ENCODE measurements around the gene F2R.
"Not testable (repeated sequence)": the region's sequence is repeated elsewhere in the genome, so short reads cannot be mapped to it uniquely, and the experiment has no call there.

The F2R gene

DNA sequence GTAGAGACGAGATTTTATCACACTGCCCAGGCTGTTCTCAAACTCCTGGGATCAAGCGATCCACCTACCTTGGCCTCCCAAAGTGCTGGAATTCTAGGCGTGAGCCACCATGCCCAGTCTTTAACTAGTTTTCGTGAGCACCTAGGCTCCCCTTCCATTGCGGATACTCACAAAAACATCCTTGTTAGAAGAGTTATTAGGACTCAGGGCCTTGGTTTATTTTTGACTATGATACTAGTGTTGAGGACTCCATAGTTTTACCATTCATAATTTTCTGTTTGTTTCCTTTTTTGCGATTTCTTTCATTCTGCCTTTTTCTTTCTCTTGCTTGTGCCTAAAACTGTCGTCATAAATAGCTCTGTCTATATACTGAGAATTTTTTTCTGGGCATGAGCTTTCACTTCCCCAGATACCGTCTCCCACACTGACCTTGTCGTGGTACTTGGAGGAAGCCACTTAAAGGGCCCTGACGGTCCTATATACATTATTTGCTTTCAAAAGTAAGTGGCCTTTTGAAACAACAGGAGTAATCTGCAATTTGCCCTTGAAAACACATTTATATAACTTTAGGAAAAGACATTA lies 5.2 kb downstream of the F2R start:
- no peak for DNase-seq

DNA sequence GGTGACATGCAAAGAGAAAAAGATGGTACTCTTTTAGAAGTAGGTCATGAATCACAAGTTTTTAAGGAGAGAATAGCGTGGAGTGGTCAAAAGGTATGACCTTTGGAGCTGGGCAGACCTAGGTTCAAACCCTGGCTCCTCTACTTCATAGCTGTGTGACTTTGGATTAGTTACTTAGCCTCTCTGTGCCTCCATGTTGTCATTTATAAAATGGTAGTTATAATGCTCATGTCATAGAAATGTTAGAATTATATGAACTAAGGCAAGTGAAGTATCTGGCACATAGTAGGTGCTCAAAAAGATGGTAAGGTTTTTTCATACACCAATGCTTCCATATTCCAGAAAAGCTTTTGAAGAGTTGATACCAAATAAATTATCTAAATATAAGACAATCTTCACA lies 7.3 kb downstream of the F2R start:
- no peak for DNase-seq

DNA sequence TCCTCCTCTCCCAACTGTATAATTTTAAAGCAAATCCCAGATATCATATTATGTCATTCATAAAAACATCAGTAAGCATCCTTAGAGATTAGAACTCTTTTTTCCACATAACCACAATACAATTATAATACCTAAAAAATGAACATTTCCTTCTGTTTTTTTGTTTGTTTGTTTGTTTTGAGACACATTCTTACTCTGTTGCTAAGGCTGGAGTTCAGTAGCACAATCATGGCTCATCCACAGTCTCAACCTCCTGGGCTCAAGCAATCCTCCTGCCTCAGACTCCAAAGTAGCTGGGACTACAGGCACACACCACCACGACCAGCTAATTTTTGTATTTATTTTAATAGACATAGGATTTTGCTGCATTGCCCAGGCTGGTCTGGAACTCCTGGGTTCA lies 8.0 kb downstream of the F2R start:
- DNase-seq: no peak

DNA sequence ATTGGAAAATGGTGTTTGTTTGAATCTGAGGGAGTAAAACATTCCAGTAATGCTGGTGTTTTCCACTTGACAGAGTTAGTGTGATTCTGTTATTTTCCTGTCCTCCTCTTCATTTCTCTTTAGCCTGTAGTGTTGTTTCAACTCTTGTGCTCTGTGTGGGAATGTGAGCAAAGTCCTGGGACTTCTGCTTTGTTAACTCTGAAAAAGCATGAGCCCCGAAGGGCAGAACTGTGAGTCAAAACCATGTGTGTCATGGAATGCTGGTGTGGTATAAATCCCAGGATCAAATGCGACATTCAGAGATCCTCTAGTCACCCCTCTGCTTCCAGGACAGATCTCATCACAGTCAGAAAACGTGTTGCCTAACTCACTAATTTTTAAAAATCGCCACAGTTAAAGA lies 8.9 kb downstream of the F2R start:
- peak; percentile 88 for DNase-seq

DNA sequence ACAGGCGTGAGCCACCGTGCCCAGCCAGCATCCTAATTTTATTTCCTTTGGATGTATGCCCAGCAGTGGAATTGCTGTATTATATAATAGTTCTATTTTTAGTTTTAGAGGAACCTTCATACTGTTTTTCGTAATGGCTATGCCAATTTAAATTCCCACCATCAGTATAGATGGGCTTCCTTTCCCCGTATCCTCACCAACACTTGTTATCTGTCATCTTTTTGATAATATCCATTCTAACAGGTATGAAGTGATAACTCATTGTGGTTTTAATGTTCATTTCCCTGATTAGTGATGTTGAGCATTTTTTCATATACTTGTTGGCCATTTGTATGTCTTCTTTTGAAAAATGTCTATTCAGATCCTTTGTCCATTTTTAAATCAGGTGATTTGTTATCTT lies 13.0 kb downstream of the F2R start:
- no peak for DNase-seq

DNA sequence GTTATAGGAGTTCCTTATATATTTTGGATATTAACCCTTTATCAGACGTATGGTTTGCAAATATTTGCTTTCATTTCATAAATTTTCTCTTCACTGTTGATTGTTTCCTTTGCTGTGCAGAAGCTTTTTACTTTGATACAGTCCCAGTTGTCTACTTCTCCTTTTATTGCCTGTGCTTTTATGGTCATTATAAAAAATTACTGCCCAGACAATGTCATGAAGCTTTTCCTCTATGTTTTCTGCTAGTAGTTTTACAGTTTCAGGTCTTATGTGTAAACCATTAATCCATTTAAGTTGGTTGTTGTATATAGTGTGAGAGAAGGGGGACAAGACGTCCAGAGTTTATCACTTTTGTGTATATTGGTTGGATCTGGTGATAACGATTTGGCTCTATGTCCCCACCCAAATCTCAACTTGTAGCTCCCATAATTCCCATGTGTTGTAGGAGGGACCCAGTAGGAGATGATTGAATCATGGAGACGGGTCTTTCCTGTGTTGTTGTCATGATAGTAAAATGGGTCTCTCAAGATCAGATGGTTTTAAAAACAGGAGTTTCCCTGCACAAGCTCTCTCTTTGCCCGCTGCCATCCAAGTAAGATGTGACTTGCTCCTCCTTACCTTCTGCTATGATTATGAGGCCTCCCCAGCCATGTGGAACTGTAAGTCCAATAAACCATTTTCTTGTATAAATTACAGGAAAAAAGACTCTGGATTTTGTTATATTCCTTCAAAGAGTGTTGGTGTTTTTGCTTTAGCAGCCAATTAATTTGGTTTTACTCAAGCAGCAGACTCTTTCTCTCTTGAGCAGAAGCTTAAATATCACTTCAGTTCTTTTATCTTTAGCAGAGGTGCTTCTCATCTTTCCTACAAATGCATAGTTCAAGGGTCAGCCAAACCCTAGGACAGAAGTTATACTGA lies 13.7 kb downstream of the F2R start:
- no peak for DNase-seq

DNA sequence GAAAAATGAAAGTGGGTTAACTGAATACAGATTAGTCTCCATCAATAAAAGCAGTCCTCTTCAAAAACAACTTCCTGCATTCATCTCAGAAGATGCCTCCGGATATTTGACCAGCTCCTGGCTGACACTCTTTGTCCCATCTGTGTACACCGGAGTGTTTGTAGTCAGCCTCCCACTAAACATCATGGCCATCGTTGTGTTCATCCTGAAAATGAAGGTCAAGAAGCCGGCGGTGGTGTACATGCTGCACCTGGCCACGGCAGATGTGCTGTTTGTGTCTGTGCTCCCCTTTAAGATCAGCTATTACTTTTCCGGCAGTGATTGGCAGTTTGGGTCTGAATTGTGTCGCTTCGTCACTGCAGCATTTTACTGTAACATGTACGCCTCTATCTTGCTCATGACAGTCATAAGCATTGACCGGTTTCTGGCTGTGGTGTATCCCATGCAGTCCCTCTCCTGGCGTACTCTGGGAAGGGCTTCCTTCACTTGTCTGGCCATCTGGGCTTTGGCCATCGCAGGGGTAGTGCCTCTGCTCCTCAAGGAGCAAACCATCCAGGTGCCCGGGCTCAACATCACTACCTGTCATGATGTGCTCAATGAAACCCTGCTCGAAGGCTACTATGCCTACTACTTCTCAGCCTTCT lies 16.6 kb downstream of the F2R start:
- no peak for DNase-seq

DNA sequence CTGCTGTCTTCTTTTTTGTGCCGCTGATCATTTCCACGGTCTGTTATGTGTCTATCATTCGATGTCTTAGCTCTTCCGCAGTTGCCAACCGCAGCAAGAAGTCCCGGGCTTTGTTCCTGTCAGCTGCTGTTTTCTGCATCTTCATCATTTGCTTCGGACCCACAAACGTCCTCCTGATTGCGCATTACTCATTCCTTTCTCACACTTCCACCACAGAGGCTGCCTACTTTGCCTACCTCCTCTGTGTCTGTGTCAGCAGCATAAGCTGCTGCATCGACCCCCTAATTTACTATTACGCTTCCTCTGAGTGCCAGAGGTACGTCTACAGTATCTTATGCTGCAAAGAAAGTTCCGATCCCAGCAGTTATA lies 17.1 kb downstream of the F2R start:
- DNase-seq: no peak

DNA sequence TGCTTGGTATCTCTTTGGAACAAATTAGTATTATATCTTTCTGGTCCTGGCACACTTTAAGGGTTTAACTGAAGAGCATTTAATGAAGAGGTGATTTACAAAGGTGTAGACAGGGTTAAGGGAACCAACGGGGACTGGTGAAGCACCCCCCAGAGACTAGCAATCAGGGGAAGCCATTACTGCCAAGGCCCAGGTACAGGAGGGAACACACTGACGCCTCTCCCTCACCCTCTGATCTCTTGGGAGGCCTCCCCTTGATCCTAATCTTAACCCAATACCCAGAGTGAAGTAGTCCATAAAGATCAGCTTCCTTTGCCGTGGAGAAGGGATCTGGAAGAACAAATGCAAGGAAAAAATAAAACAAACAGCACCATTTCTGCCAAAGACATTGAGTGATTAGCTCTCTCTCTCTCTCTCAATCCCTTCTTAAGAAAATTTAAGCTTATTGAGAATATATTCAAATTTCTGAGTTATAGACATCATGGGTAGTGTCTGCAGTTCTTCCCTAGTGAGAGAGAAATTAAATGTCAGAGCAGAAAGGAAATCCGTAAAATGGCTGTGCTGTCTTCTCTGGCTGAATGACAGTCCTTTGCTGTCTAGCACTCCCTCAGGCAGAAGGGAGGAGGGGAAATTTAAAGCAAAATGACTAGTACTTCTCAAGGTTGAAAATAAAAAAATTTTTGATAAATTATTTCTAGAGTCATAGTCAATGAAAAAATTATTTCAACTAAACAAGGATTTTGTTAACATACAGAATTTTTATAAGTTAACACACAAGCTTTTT lies 20.0 kb downstream of the F2R start:
- no peak for DNase-seq

DNA sequence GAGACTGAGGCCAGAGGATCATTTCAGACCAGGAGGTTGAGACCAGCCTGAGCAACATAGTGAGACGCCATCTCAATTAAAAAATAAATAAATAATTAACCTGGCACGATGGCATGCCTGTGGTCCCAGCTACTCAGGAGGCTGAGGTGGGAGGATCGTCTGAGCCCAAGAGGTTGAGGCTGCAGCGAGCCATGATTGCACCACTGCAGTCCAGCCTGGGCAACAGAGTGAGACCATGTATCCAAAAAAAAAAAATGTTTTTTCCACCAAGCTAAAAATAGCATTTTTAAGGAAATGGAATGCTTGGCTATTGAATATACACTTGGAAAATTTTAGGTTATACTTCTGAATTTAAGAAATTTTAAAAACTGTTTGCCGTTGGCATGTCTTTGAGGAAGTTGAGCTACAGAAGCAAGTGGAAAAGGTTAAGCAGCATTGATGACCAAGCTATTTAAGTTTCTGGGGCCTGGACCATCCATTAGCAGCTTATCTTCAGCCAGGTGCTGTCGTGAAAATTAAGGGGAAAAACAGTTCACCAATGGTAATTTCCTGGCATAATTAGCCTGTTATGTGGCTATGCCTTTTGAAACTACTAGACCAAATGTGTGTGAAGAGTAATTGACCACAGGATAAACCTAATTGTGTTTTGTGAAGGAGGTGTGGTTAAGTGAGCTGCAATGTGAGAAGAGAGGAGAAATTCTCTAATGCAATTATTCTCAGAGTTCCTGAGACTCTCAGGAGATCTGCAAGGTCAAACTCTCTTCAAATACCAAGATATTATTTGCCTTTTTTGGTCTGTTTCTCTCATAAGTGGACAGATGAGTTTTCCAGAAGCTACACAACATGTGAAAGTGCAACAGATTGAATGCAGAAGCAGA lies 21.0 kb downstream of the F2R start:
- DNase-seq: no peak

DNA sequence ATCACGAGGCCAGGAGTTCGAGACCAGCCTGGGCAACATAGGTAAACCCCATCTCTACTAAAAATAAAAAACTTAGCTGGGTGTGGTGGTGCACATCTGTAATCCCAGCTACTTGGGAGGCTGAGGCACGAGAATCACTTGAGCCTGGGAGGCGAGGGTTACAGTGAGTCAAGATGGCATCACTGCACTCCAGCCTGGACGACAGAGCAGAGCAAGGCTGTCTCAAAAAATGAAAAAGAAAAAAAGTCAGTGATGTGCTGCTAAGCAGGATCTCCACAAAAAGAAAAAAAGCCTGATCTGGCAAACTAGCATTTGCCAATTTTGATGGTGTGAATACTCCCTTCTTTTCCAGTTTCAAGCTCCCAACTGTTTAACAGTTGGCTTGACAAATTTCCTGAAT lies 21.9 kb downstream of the F2R start:
- no peak for DNase-seq

DNA sequence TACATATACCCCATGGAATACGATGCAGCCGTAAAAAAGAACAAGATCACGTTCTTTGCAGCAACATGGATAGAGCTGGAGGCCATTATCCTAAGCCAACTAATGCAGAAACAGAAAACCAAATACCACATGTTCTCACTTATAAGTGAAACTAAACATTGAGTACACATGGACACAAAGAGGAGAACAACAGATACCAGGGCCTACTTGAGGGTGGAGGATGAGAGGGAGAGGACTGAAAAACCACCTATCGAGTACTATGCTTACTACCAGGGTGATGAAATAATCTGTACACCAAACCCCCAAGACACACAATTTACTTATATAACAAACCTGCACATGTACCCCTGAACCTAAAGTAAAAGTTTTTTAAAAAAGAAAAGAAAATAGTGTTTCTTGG lies 25.6 kb downstream of the F2R start:
- DNase-seq: not testable (repeated sequence)

DNA sequence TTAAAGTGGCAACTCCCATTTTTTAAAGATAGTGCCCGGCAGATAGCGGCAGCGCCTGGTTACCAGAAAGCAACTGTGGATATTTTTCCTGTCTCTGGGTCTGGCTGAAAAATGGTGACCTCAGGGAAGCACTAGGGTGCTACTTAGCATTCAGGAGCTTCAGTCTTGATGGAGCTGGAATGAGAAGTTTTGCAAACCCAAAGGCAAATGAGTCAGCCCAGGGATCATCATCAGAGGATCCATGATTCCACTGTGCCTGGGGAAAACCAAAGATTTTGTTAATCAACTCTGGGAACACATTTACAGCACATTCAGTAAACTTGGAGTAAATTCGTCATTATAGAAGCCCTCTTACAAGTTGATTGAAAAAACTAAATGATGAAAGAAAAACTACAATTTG lies 26.7 kb downstream of the F2R start:
- DNase-seq: peak; percentile 18

DNA sequence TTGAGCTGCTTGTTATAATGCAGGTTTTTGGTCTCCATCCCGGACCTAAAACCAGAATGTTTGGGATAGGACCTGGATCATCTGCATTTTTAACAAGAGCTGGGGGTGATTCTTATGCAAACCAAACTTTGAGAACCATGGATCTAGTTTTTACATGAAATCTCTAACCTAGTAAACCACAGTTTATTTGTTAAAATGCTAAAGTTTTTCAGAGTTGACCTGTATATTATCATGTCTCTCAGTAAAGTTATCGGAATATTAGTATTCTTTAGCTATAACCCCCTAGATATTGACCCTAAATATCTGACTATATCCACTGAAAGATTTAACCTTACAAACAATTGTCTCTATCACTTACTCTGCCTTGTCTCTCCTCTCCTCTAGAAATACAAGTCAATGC lies 28.7 kb downstream of the F2R start:
- DNase-seq: no peak

DNA sequence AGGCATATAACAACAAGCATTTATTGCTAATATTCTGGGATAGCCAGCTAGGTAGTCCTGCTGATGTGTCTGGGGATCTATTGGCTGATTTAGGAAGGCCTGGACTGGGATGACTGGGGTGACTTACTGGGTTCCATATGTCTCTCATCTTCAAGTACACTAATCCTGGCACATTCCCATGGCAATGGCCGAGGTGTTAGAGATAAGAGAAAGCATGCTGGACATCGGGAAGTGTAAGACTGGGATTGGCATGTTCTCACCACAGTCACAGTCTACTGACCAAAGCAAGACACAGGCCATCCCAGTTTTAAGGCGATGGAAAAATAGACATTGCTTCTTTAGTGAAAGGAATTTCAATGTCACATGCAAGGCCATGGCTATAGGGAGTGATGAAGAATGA lies 29.7 kb downstream of the F2R start:
- no peak for DNase-seq

DNA sequence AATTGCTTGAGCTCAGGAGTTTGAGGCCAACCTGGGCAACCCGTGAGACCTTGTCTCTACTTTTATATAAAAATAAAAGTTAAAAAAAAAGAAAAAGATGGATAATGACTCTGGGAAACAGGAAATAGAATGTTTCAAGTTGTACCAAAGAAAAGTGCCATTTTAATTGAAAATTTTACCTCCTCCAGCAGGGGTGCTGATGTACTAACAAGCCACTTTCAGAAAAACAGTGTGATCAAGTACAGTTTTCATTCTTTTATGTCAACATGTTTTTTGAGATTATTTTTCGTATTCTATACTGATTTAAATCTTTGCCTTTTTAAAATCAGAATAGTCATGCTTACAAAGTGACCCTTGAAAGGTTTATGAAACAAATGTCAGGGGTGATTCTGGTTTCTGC lies 30.8 kb downstream of the F2R start:
- no peak for DNase-seq

DNA sequence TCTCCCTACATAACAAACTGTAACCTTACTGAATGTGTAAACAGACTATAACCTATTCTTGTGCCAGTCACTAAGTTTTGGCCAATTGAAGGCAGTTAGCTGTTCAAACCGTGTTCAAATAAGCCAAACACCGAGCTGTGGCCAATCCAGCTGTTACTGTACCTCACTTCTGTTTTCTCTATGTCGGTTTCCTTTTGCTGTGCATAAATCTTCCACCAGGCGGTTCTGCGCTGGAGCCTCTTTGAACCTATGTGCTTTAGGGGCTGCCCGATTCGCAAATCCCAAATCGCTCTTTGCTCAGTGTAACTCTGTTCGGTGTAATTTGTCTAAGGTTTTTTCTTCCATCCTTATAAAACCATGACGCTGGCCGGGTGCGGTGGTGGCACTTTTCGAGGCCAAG lies 31.8 kb downstream of the F2R start:
- no peak for DNase-seq

DNA sequence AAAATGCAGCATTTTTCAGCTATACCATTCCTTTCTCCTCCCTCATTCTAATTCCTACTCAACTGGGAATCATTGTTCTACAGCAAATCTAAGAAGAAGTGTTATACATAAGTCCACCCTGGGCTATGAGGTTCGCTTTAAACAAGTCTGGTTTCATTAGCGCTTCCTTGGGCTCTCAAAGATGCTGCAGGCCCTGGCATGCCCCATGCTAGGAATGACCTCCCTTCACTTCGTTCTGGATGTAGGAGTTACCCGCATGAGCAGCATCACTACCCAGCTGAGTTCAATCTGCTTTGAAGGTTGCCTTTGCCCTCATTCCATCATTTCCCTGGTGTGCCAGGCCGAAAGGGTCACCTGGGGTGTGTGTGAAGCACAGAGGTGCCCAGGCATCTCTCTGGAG lies 35.4 kb downstream of the F2R start:
- no peak for DNase-seq

DNA sequence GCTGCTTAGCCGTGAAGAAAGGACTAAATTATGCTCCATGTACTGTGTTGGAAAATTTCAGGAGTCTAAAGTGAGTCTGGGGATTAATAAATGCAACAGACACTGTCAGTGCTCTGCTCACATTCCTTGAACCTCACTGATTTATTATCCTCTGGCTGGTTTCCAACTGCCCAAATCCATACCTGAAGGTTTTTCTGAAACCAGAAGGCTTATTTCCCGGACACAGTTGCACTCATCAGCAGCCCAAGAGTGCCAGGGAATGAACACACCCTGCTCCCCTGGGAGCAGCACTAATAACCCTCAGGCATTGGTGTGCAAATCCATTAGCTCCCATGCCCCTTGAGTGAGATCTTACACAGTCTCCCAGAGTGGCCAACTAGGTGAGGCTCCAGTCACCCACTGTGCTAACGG lies 38.7 kb downstream of the F2R start:
- no peak for DNase-seq

DNA sequence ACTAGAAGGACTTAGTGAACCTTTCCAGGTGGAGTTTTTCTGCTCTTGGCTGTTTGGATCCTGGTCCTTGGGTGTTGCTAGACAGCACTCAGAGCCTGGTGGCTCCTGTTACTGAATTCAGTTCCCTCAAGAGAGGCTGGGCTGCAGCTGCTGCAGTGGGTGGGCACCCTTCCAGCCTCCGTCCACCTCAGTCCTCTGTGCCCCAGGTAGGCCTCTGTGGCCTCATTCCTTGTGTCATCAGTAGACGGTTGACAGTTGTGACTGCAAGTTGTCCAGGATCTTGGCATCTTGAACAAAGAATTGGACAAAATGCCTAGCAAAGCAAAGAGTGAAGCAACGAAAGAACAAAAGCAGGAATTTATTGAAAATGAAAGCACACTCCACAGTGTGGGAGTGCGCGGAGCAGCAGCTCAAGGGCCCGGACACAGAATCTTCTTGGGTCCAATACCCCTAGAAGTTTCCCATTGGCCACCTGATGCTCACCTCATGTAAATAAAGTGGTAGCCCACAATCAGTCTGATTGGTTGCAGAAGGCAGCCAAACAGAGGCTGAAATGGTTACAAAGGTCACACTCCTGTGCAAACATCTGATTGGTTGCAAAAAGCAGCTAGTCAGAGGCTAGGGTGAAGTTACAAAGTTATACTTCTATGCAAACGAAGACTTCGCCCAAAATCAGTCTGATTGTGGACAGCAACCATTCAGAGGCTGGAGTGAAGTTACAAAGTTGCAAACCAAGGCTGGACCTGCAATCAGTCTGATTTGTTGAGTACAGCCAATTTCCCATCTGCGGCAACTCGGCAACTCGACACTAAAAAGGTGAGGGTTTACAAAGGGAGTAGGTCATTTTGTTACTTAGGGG lies 40.1 kb downstream of the F2R start:
- no peak for DNase-seq

DNA sequence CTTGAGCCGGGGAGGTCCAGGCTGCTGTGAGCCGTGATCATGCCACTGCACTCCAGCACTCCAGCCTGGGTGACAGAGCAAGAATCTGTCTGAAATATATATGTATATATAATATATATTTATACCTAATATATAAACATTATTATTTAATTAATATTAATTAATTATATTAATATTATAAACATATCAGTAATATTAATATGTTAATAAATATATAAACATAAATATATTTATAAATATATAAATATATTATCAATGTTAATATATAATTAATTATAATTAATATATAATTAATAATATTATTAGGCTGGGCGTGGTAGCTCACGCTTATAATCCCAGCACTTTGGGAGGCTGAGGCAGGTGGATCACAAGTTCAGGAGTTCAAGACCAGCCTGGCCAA lies 41.1 kb downstream of the F2R start:
- no peak for DNase-seq
